Kidney (tissue), 14 donors: Measurements from ENCODE around the gene ADGRG1. TPM values are rescaled to one million over a fixed set of nuclear protein-coding genes. Genes with fewer than 3 reads are reported as not detected.

ENCODE experiments used
- DNase-seq, 5 donors: peaks; one replicate each; pipeline ENCODE4 v3.0.0-alpha.2; 2013 to 2020
- FAIRE-seq: peaks from 2 replicates; lab custom pipeline; 2012; peaks lifted over from hg19 to GRCh38; lab: Jason Lieb, UNC
- H3K27ac ChIP-seq, 2 donors: one replicate each; pipeline ENCODE4 v1.7.0; 2013; ENCODE audit warnings: low read depth in 2 of 2, low read length in 2 of 2, inconsistent platforms in 1 of 2
- H3K27me3 ChIP-seq: one replicate; pipeline ENCODE4 v1.7.1; 2013; ENCODE audit warnings: low read length, inconsistent platforms; ENCODE audit not compliant: control insufficient read depth, insufficient read depth
- H3K36me3 ChIP-seq, 3 donors: one replicate each; pipeline versions ENCODE4 v1.7.0 to v1.7.1; 2013; ENCODE audit warnings: low read length in 3 of 3, control low read depth in 1 of 3, inconsistent platforms in 1 of 3; ENCODE audit not compliant: insufficient read depth in 3 of 3, control insufficient read depth in 2 of 3
- H3K4me1 ChIP-seq, 3 donors: one replicate each; pipeline versions ENCODE4 v1.7.0 to v1.7.1; 2013; ENCODE audit warnings: low read length in 3 of 3, inconsistent platforms in 1 of 3, low read depth in 1 of 3; ENCODE audit not compliant: control insufficient read depth in 2 of 3, insufficient read depth in 2 of 3
- H3K4me3 ChIP-seq, 3 donors: one replicate each; pipeline versions ENCODE4 v1.7.0 to v1.8.1; 2013; ENCODE audit warnings: low read length in 3 of 3, control low read depth in 1 of 3, inconsistent platforms in 1 of 3
- H3K9ac ChIP-seq, 3 donors: one replicate each; pipeline versions ENCODE4 v1.7.0 to v1.7.1; 2013; ENCODE audit warnings: low read length in 3 of 3, control low read depth in 1 of 3, inconsistent platforms in 1 of 3
- H3K9me3 ChIP-seq, 3 donors: one replicate each; pipeline versions ENCODE4 v1.7.0 to v1.7.1; 2013; ENCODE audit warnings: low read length in 3 of 3, control low read depth in 1 of 3, inconsistent platforms in 1 of 3; ENCODE audit not compliant: control insufficient read depth in 2 of 3, insufficient read depth in 1 of 3
- intact Hi-C: fragments of 100-400 bp; cut with DNase I; formaldehyde crosslinking; loops from one replicate; pipeline ENCODE4 v1.11.1; 2022
- polyA plus RNA-seq: library from polyadenylated mRNA; stranded (reverse); fragments of 350-450 nt; fragmentation: Illumina TruSeq; extraction: RNeasy Lipid Tissue Mini Kit (QIAGEN cat#74804); gene quantifications from one replicate; pipeline ENCODE4 v1.2.3, GENCODE V29; 2014; ENCODE audit warnings: low read depth, low replicate concordance; ENCODE audit not compliant: insufficient read depth
- total RNA-seq: library from RNA; stranded (reverse); fragmentation: NEBNext Ultra II Directional; extraction: Animal tissue kit (Norgen Biotek cat#: 25700); gene quantifications from one replicate; pipeline ENCODE4 v1.2.1, GENCODE V29; 2021
- TF ChIP-seq, protein P1 (sequence below): IDR thresholded peaks from 3 replicates; pipeline ENCODE4 v1.5.1; 2012; ENCODE audit warnings: mild to moderate bottlenecking, moderate library complexity, borderline replicate concordance; ENCODE audit not compliant: insufficient read depth; ENCODE audit errors: extremely low read depth
- donor health status: control.
- donor health status: control.
- donor health status: control.
- donor health status: control.
- donor health status: control.
- donor health status: DM: yes; HTN: yes; CAD: no.
- donor health status: Normal renal cell carcinoma (clear cell type).

The ADGRG1 gene
- total and polyA plus RNA-seq, 2 donors from 2014 or later = 188 to 351 TPM

DNA sequence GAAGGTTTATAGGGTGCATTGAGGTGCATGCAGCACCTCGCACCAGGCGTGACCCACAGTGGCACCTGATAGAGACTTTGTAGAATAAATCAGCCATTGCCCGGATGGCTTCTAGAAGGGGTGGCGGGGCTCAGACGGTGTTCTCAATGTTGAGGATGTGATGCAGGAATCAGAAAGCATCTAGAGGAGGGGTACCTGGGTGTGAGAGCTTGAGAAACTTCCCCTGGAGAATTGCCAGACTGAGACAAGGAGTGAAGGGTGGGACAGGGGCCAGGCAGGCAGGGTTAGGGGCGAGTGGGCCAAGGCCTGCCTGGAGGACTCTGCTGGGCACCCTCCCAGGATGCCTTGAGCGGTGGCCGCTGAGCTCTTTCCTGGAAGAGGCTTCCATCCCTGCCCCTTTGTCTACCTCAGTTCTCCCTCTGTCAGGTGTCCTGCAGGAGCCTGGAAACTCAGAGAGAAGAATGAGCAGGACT, 9.3 kb upstream of the ADGRG1 start:
- peak overlapping the region in 1 of 3 donors; percentile 73 for H3K4me3 ChIP-seq
- peaks cover 2 to 48% (median 46%) of the 10 kb centered on the region in 3 donors for H3K4me1 ChIP-seq
- no peaks in the 10 kb centered on the region for H3K9me3 ChIP-seq
- peak in 1 of 5 donors; percentile 62 for DNase-seq
- H3K36me3 ChIP-seq = peaks cover 0 to 5% (median 0%) of the 10 kb centered on the region in 3 donors
- TF ChIP-seq, protein P1, sequence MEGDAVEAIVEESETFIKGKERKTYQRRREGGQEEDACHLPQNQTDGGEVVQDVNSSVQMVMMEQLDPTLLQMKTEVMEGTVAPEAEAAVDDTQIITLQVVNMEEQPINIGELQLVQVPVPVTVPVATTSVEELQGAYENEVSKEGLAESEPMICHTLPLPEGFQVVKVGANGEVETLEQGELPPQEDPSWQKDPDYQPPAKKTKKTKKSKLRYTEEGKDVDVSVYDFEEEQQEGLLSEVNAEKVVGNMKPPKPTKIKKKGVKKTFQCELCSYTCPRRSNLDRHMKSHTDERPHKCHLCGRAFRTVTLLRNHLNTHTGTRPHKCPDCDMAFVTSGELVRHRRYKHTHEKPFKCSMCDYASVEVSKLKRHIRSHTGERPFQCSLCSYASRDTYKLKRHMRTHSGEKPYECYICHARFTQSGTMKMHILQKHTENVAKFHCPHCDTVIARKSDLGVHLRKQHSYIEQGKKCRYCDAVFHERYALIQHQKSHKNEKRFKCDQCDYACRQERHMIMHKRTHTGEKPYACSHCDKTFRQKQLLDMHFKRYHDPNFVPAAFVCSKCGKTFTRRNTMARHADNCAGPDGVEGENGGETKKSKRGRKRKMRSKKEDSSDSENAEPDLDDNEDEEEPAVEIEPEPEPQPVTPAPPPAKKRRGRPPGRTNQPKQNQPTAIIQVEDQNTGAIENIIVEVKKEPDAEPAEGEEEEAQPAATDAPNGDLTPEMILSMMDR = no peak
- no peaks in the 10 kb centered on the region for H3K27me3 ChIP-seq
- FAIRE-seq = no peak
- H3K27ac ChIP-seq = peak overlapping the region; percentile 91 to 99
- intact Hi-C loops = no loop called here
- H3K9ac ChIP-seq = peak overlapping the region in 2 of 3 donors; percentile 49 to 74

DNA sequence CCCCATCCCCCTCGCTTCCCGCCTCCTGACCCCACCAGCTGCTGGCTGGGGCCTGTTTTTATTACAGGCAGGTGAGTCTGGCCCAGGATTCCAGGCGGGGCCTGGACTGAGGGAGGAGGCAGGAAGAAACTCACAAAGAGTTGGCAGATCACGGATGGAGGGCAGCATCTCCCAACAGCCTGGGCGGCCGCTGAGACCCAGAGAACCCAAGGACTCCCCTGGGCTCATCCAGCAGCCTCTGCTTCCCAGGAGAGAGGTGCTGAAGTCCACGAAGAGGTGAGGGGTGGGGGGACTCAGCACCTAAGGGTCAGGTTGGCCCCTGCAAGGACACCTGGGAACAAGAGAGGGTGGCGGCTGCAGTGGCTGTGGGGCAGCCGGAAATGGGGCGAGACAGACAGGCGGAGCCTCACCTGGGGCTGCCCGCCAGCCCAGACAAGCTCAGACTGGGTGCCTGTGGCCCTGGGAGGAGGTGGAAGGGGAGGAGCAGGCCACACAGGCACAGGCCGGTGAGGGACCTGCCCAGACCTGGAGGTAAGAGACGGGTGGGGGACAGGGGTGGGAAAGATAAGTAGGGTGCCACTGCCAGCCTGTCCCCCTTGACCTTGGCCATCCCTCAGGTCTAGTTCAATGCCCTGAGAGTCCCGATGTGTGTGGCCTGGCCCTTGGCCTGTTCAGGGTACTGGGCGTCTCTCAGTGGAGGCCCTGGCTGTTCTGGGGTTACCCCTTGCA, 8.7 kb upstream of the ADGRG1 start:
- peak; percentile 80 to 94 (median 84) for DNase-seq
- FAIRE-seq = no peak
- TF ChIP-seq, protein P1 = no peak
- Histone ChIP-seq H3K9me3 (no peaks in the 10 kb centered on the region), H3K27me3 (no peaks in the 10 kb centered on the region), H3K36me3 (peaks cover 0 to 5% (median 0%) of the 10 kb centered on the region in 3 donors), H3K4me3 (peak overlapping the region in 2 of 3 donors; percentile 58 to 73), H3K27ac (peak overlapping the region; percentile 91 to 99), H3K4me1 (peaks cover 2 to 54% (median 52%) of the 10 kb centered on the region in 3 donors), H3K9ac (peak overlapping the region in 2 of 3 donors; percentile 74 to 78)
- intact Hi-C loops = no loop called here

DNA sequence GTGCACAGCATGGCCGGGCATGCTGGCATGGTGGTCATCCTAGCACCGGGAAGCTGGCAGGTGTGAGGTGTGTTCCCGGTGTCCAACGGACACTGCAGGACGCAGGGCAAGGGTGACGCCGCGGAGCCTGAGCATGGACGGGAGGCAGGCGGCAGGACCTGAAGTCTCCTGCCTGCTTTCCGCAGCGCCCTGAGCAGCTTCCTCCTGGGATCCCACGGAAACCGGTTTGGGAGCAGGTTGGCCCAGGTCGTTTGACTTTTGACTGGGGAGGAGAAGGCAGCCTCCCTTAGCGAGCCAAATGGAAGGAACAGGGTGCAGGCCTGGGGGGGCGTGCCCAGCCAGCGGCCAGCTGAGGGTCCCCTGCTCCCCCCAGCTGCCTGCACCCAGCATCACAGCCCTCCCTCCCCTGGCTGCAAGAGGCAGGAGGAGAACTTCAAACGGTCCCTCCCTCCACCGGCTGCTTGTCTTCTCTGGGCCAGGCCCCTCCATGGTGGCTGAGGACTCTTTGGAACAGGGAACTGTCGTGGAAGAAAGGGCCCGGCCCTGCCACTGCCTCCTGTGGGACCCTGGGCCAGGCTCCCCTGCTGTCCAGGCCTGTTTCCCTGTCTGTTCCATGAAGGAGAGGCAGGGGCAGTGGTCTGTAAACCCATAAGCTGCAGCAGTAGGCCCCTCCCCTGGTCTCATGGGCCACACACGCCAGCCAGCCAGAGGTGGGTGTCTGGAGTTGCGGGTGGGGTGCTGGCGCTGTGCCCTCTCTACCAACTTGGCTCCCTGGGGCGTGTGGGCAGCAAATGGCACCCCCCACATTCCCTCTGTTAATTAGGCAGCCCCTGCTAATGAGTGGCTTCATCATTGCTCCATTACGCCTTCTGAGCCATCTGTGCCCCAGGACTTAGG, 7.8 kb upstream of the ADGRG1 start:
- no peak for FAIRE-seq
- peak overlapping the region in 2 of 3 donors; percentile 58 to 73 for H3K4me3 ChIP-seq
- peak; percentile 72 to 84 (median 78) for DNase-seq
- H3K9ac ChIP-seq = peak overlapping the region in 2 of 3 donors; percentile 74 to 78
- no peaks in the 10 kb centered on the region for H3K27me3 ChIP-seq
- no peaks in the 10 kb centered on the region for H3K9me3 ChIP-seq
- TF ChIP-seq, protein P1 = no peak
- peak overlapping the region; percentile 91 to 99 for H3K27ac ChIP-seq
- peaks cover 2 to 60% (median 58%) of the 10 kb centered on the region in 3 donors for H3K4me1 ChIP-seq
- peaks cover 0 to 5% (median 0%) of the 10 kb centered on the region in 3 donors for H3K36me3 ChIP-seq
- intact Hi-C loops = no loop called here
